Neuronal stem cell (in vitro differentiated cells): ENCODE data around the gene RBM45. TPM values are rescaled to one million over a fixed set of nuclear protein-coding genes. Genes with fewer than 3 reads are reported as not detected.
A peak's percentile ranks its signal among the peaks of the same experiment; 100 is the strongest.

Source experiments
- DNase-seq: peaks from one replicate; pipeline ENCODE4 v3.0.0-alpha.2; 2013; ENCODE audit warnings: low spot score
- H2AFZ ChIP-seq: one replicate; pipeline ENCODE4 v1.6.1; 2013; ENCODE audit warnings: mild to moderate bottlenecking, low read length, inconsistent platforms
- H2AK5ac ChIP-seq: 2 replicates; pipeline ENCODE4 v1.6.1; 2013; ENCODE audit warnings: low read depth, mild to moderate bottlenecking, inconsistent platforms, low read length, moderate library complexity, mixed read lengths
- H2BK120ac ChIP-seq: 2 replicates; pipeline ENCODE4 v1.6.1; 2013; ENCODE audit warnings: low read depth, mild to moderate bottlenecking, inconsistent platforms, low read length, moderate library complexity, mixed read lengths
- H2BK12ac ChIP-seq: one replicate; pipeline ENCODE4 v1.6.1; 2013; ENCODE audit warnings: low read length, inconsistent platforms
- H2BK15ac ChIP-seq: 2 replicates; pipeline ENCODE4 v1.6.1; 2013; ENCODE audit warnings: mild to moderate bottlenecking, low read length, inconsistent platforms, mixed read lengths
- H2BK5ac ChIP-seq: one replicate; pipeline ENCODE4 v1.6.1; 2013; ENCODE audit warnings: inconsistent platforms, mild to moderate bottlenecking, low read length, moderate library complexity
- H3K14ac ChIP-seq: one replicate; pipeline ENCODE4 v1.6.1; 2013; ENCODE audit warnings: low read length, inconsistent platforms
- H3K18ac ChIP-seq: 2 replicates; pipeline ENCODE4 v1.6.1; 2013; ENCODE audit warnings: low read length, inconsistent platforms
- H3K23ac ChIP-seq: 2 replicates; pipeline ENCODE4 v1.6.1; 2013; ENCODE audit warnings: low read depth, mild to moderate bottlenecking, mixed read lengths, low read length, inconsistent platforms; ENCODE audit not compliant: poor library complexity
- H3K27ac ChIP-seq: replicated peaks from 3 replicates; pipeline ENCODE4 v1.5.1; 2013; ENCODE audit warnings: low read length, inconsistent platforms
- H3K27me3 ChIP-seq, 3 experiments: 2 replicates each; pipeline ENCODE4 v1.6.1; 2013; ENCODE audit warnings: low read length in 3 of 3, mild to moderate bottlenecking in 2 of 3, inconsistent platforms in 1 of 3, low read depth in 1 of 3, mixed read lengths in 1 of 3, moderate library complexity in 1 of 3; ENCODE audit not compliant: control insufficient read depth in 3 of 3, insufficient read depth in 3 of 3
- H3K36me3 ChIP-seq, 2 donors: replicated peaks in 1 of 2; 2 replicates each; pipeline ENCODE4 v1.6.1; 2013; ENCODE audit warnings: low read length in 2 of 2; ENCODE audit not compliant: control insufficient read depth in 2 of 2, insufficient read depth in 2 of 2
- H3K4ac ChIP-seq: 2 replicates; pipeline ENCODE4 v1.6.1; 2013; ENCODE audit warnings: inconsistent platforms, mild to moderate bottlenecking, low read length, moderate library complexity
- H3K4me1 ChIP-seq, 2 donors: 1 replicate in 1 of 2; 2 replicates in 1 of 2; pipeline ENCODE4 v1.6.1; 2013; ENCODE audit warnings: low read length in 2 of 2, low read depth in 1 of 2; ENCODE audit not compliant: control insufficient read depth in 2 of 2, insufficient read depth in 1 of 2
- H3K4me2 ChIP-seq: one replicate; pipeline ENCODE4 v1.6.1; 2013; ENCODE audit warnings: mild to moderate bottlenecking, low read length, inconsistent platforms; ENCODE audit not compliant: insufficient read depth, poor library complexity, severe bottlenecking
- H3K4me3 ChIP-seq, 2 donors: 2 replicates each; pipeline ENCODE4 v1.5.1; 2013; ENCODE audit warnings: low read length in 2 of 2, mild to moderate bottlenecking in 2 of 2, inconsistent platforms in 1 of 2, moderate library complexity in 1 of 2
- H3K79me1 ChIP-seq: one replicate; pipeline ENCODE4 v1.6.1; 2013; ENCODE audit warnings: low read depth, mild to moderate bottlenecking, inconsistent platforms, low read length, moderate library complexity
- H3K9ac ChIP-seq: one replicate; pipeline ENCODE4 v1.6.1; 2013; ENCODE audit warnings: mild to moderate bottlenecking, low read depth, low read length, inconsistent platforms; ENCODE audit not compliant: poor library complexity
- H3K9me3 ChIP-seq, 2 donors: replicated peaks in 1 of 2; 2 replicates each; pipeline versions ENCODE3 to v1.6.1; 2013; ENCODE audit warnings: low read length in 2 of 2, mild to moderate bottlenecking in 2 of 2, inconsistent platforms in 1 of 2, low read depth in 1 of 2, mixed read lengths in 1 of 2, moderate library complexity in 1 of 2; ENCODE audit not compliant: control insufficient read depth in 2 of 2, insufficient read depth in 1 of 2
- H4K8ac ChIP-seq: one replicate; pipeline ENCODE4 v1.6.1; 2013; ENCODE audit warnings: low read depth, mild to moderate bottlenecking, inconsistent platforms, low read length, moderate library complexity
- H4K91ac ChIP-seq: one replicate; pipeline ENCODE4 v1.6.1; 2013; ENCODE audit warnings: low read length, low read depth, mild to moderate bottlenecking, inconsistent platforms; ENCODE audit not compliant: poor library complexity
- WGBS, 2 donors: extraction: QIAGEN DNeasy Blood & Tissue Kit; methylation state at CpG; one replicate each; pipeline ENCODE4 v1.1.7; 2013; ENCODE audit warnings: missing lambda C conversion rate in 2 of 2, mixed read lengths in 1 of 2; ENCODE audit not compliant: insufficient read length in 2 of 2, insufficient replicate concordance in 1 of 2; ENCODE audit errors: extremely low coverage in 2 of 2; 5-methylcytosine and 5-hydroxymethylcytosine counted together
- polyA plus RNA-seq, 2 experiments: library from polyadenylated mRNA; stranded (reverse); fragments of 200-250 nt; gene quantifications; one replicate each; pipeline ENCODE4 v1.2.3, GENCODE V29; 2013

RBM45 gene
- polyA plus RNA-seq (2013, experiment 1 of 2), result 16.6 TPM
- 15.2 TPM for polyA plus RNA-seq (2013, experiment 2 of 2)

GRCh38 chr2:178112202-178113152 is at the start of gene RBM45:
Gene RBM45, plus strand, starts transcription at chr2:178112437. Its CDS starts 110 bp downstream, at chr2:178112547.
- Histone ChIP-seq H3K27me3 (no peaks in the 10 kb centered on the region), H3K23ac (peak within 1 kb of the TSS; percentile 8), H2AK5ac (no peak within 1 kb of the TSS), H3K9me3 (no peaks in the 10 kb centered on the region), H2BK5ac (no peak within 1 kb of the TSS), H3K18ac (peak within 1 kb of the TSS; percentile 4), H3K36me3 (peaks cover 0 to 8% of the 10 kb centered on the region in 2 donors), H2BK15ac (no peak within 1 kb of the TSS), H3K79me1 (peaks cover 3% of the 10 kb centered on the region), H3K4ac (no peak within 1 kb of the TSS), H4K8ac (no peak within 1 kb of the TSS), H3K4me1 (no peaks in the 10 kb centered on the region), H4K91ac (no peak within 1 kb of the TSS), H3K4me2 (peak within 1 kb of the TSS; percentile 88), H3K4me3 (peak within 1 kb of the TSS; percentile 93 to 95), H2BK120ac (no peak within 1 kb of the TSS), H2AFZ (peak within 1 kb of the TSS; percentile 89), H3K14ac (no peak within 1 kb of the TSS), H3K27ac (no peak within 1 kb of the TSS), H3K9ac (peak within 1 kb of the TSS; percentile 87), H2BK12ac (no peak within 1 kb of the TSS)
- no CpG with 5 or more reads among the region's 60 CpGs for WGBS, 2 donors
- DNase-seq, result peak; percentile 89

- Histone ChIP-seq H3K9ac (peak overlapping the region; percentile 55), H4K8ac (peak overlapping the region; percentile 92), H3K27me3 (peaks cover 0 to 19% (median 0%) of the 10 kb centered on the region in 3 experiments), H3K18ac (peak overlapping the region; percentile 86), H3K4me1 (no peaks in the 10 kb centered on the region), H2BK12ac (no peak overlapping the region), H2AK5ac (peak overlapping the region; percentile 93), H2AFZ (no peak overlapping the region), H2BK5ac (no peak overlapping the region), H4K91ac (no peak overlapping the region), H3K14ac (peak overlapping the region; percentile 39), H3K36me3 (no peaks in the 10 kb centered on the region), H2BK15ac (peak overlapping the region; percentile 43), H3K9me3 (no peaks in the 10 kb centered on the region), H3K4me3 (no peak overlapping the region), H3K27ac (no peak overlapping the region), H3K4me2 (no peak overlapping the region), H3K4ac (no peak overlapping the region), H2BK120ac (no peak overlapping the region), H3K79me1 (no peaks in the 10 kb centered on the region), H3K23ac (peak overlapping the region; percentile 43)
- WGBS, 2 donors, result no CpG with 5 or more reads among the region's 3 CpGs
- DNase-seq, result no peak
These were observed 45.9 kb upstream of the RBM45 start for GRCh38 chr2:178066324-178066723.

- H3K4me3 ChIP-seq, result no peak overlapping the region
- H3K23ac ChIP-seq, result peak overlapping the region; percentile 43
- peaks cover 0 to under 1% of the 10 kb centered on the region in 2 donors for H3K4me1 ChIP-seq
- WGBS, 2 donors, result no CpG with 5 or more reads among the region's 1 CpG
- no peak for DNase-seq
- no peak overlapping the region for H3K14ac ChIP-seq
- H3K4me2 ChIP-seq, result no peak overlapping the region
- no peak overlapping the region for H3K18ac ChIP-seq
- no peak overlapping the region for H2BK120ac ChIP-seq
- no peaks in the 10 kb centered on the region for H3K9me3 ChIP-seq
- no peak overlapping the region for H2AFZ ChIP-seq
- H2AK5ac ChIP-seq, result peak overlapping the region; percentile 93
- no peak overlapping the region for H2BK12ac ChIP-seq
- no peaks in the 10 kb centered on the region for H3K79me1 ChIP-seq
- H3K27ac ChIP-seq, result no peak overlapping the region
- H3K4ac ChIP-seq, result no peak overlapping the region
- H3K9ac ChIP-seq, result no peak overlapping the region
- H2BK15ac ChIP-seq, result no peak overlapping the region
- no peaks in the 10 kb centered on the region for H3K36me3 ChIP-seq
- H4K91ac ChIP-seq, result no peak overlapping the region
- H3K27me3 ChIP-seq, result peaks cover 0 to 26% (median 3%) of the 10 kb centered on the region in 3 experiments
- no peak overlapping the region for H4K8ac ChIP-seq
- H2BK5ac ChIP-seq, result no peak overlapping the region
These were observed 45.2 kb upstream of the RBM45 start for GRCh38 chr2:178066890-178067669.
